Cardiac muscle cell (in vitro differentiated cells and primary cell): Measurements from ENCODE around the gene ITGB3. TPM values are rescaled to one million over a fixed set of nuclear protein-coding genes. Genes with fewer than 3 reads are reported as not detected.
"Not testable (repeated sequence)": the region's sequence is repeated elsewhere in the genome, so short reads cannot be mapped to it uniquely, and the experiment has no call there.

Experiments used
- DNase-seq, 2 donors: peaks; one replicate each; pipeline versions ENCODE4 v3.0.0 to v3.0.0-alpha.2; 2010 to 2017; ENCODE audit warnings: low read depth in 1 of 2, low spot score in 1 of 2
- H3K27ac ChIP-seq: fragments of 200-600 bp; sonication (generic); 2 replicates; pipeline ENCODE4 v1.5.1; 2016
- H3K27me3 ChIP-seq: fragments of 200-600 bp; sonication (generic); 2 replicates; pipeline ENCODE4 v1.6.0; 2016; ENCODE audit warnings: control low read depth
- H3K36me3 ChIP-seq: fragments of 200-600 bp; sonication (generic); 2 replicates; pipeline ENCODE4 v1.5.1; 2016; ENCODE audit warnings: control low read depth
- H3K4me1 ChIP-seq: fragments of 200-600 bp; sonication (generic); 2 replicates; pipeline ENCODE4 v1.8.1; 2017; ENCODE audit warnings: low read depth, mild to moderate bottlenecking, mixed run types
- H3K4me3 ChIP-seq: fragments of 200-600 bp; sonication (generic); 2 replicates; pipeline ENCODE4 v1.5.1; 2016; ENCODE audit warnings: mild to moderate bottlenecking
- H3K9me3 ChIP-seq: fragments of 200-600 bp; sonication (generic); 2 replicates; pipeline ENCODE4 v1.5.1; 2017; ENCODE audit warnings: low read depth, mild to moderate bottlenecking, control low read depth
- CTCF ChIP-seq: IDR thresholded peaks from 2 replicates; pipeline ENCODE4 v1.5.1; 2012; ENCODE audit warnings: low read depth, mild to moderate bottlenecking, low read length
- polyA plus RNA-seq: library from polyadenylated mRNA; unstranded; fragments of >200 nt; fragmentation: Nextera tagmentation; extraction: Ambion mirVana; gene quantifications from 2 replicates; pipeline ENCODE4 v1.2.1, GENCODE V29; 2016
- total RNA-seq: library from RNA; depleted of rRNA; stranded (reverse); fragments of >200 nt; gene quantifications from 2 replicates; pipeline ENCODE4 v1.2.3, GENCODE V29; 2016

The ITGB3 gene
- total and polyA plus RNA-seq, 2 experiments from 2014 or later, result 4.6 to 20.0 TPM

- peak overlapping the region; percentile 100 for H3K27ac ChIP-seq
- peaks cover 45% of the 10 kb centered on the region for H3K4me1 ChIP-seq
- H3K4me3 ChIP-seq, result peak overlapping the region; percentile 82
- peaks cover 50% of the 10 kb centered on the region for H3K36me3 ChIP-seq
- no peak for TF ChIP-seq CTCF
- H3K27me3 ChIP-seq, result no peaks in the 10 kb centered on the region
- no peaks in the 10 kb centered on the region for H3K9me3 ChIP-seq
- DNase-seq, result peak in 1 of 2 donors; percentile 25
These were observed 41.2 kb upstream of the ITGB3 start for GRCh38 chr17:47212458-47212857.

GRCh38 chr17:47213540-47213939 lies 40.1 kb upstream of the ITGB3 start:
- DNase-seq, result peak in 1 of 2 donors; percentile 29
- no peaks in the 10 kb centered on the region for H3K27me3 ChIP-seq
- H3K9me3 ChIP-seq, result no peaks in the 10 kb centered on the region
- peak overlapping the region; percentile 82 for H3K4me3 ChIP-seq
- TF ChIP-seq CTCF, result no peak
- H3K36me3 ChIP-seq, result peaks cover 53% of the 10 kb centered on the region
- H3K27ac ChIP-seq, result peak overlapping the region; percentile 100
- peaks cover 45% of the 10 kb centered on the region for H3K4me1 ChIP-seq

GRCh38 chr17:47214931-47215330 lies 38.7 kb upstream of the ITGB3 start:
- TF ChIP-seq CTCF, result no peak
- no peaks in the 10 kb centered on the region for H3K27me3 ChIP-seq
- no peaks in the 10 kb centered on the region for H3K9me3 ChIP-seq
- peak overlapping the region; percentile 100 for H3K27ac ChIP-seq
- DNase-seq, result no peak
- no peak overlapping the region for H3K4me3 ChIP-seq
- H3K4me1 ChIP-seq, result peaks cover 55% of the 10 kb centered on the region
- peaks cover 52% of the 10 kb centered on the region for H3K36me3 ChIP-seq

GRCh38 chr17:47216821-47217220 lies 36.8 kb upstream of the ITGB3 start:
- Histone ChIP-seq H3K36me3 (peaks cover 71% of the 10 kb centered on the region), H3K27ac (peak overlapping the region; percentile 55), H3K4me1 (peaks cover 74% of the 10 kb centered on the region)
- not testable (repeated sequence) for H3K27me3 ChIP-seq, H3K4me3 ChIP-seq, DNase-seq, H3K9me3 ChIP-seq

- H3K4me3 ChIP-seq, H3K9me3 ChIP-seq, H3K27me3 ChIP-seq: not testable (repeated sequence)
- DNase-seq, result peak in 1 of 2 donors; percentile 3
- peak overlapping the region; percentile 55 for H3K27ac ChIP-seq
- peaks cover 76% of the 10 kb centered on the region for H3K4me1 ChIP-seq
- H3K36me3 ChIP-seq, result peaks cover 72% of the 10 kb centered on the region
These were observed 36.3 kb upstream of the ITGB3 start for GRCh38 chr17:47217279-47217678.

- no peaks in the 10 kb centered on the region for H3K27me3 ChIP-seq
- no peak overlapping the region for H3K4me3 ChIP-seq
- peaks cover 71% of the 10 kb centered on the region for H3K36me3 ChIP-seq
- peak overlapping the region; percentile 86 for H3K27ac ChIP-seq
- H3K9me3 ChIP-seq, result no peaks in the 10 kb centered on the region
- TF ChIP-seq CTCF, result no peak
- peak in 1 of 2 donors; percentile 92 for DNase-seq
- H3K4me1 ChIP-seq, result peaks cover 75% of the 10 kb centered on the region
These were observed 34.7 kb upstream of the ITGB3 start for GRCh38 chr17:47218896-47219430.
